Neuronal stem cell (in vitro differentiated cells): ENCODE results near the gene PCDHA8.
A peak's percentile ranks its signal among the peaks of the same experiment; 100 is the strongest.

Source experiments
- DNase-seq: peaks from one replicate; pipeline ENCODE4 v3.0.0-alpha.2; 2013; ENCODE audit warnings: low spot score
- H2AFZ ChIP-seq: one replicate; pipeline ENCODE4 v1.6.1; 2013; ENCODE audit warnings: mild to moderate bottlenecking, low read length, inconsistent platforms
- H2AK5ac ChIP-seq: 2 replicates; pipeline ENCODE4 v1.6.1; 2013; ENCODE audit warnings: low read depth, mild to moderate bottlenecking, inconsistent platforms, low read length, moderate library complexity, mixed read lengths
- H2BK120ac ChIP-seq: 2 replicates; pipeline ENCODE4 v1.6.1; 2013; ENCODE audit warnings: low read depth, mild to moderate bottlenecking, inconsistent platforms, low read length, moderate library complexity, mixed read lengths
- H2BK12ac ChIP-seq: one replicate; pipeline ENCODE4 v1.6.1; 2013; ENCODE audit warnings: low read length, inconsistent platforms
- H2BK15ac ChIP-seq: 2 replicates; pipeline ENCODE4 v1.6.1; 2013; ENCODE audit warnings: mild to moderate bottlenecking, low read length, inconsistent platforms, mixed read lengths
- H2BK5ac ChIP-seq: one replicate; pipeline ENCODE4 v1.6.1; 2013; ENCODE audit warnings: inconsistent platforms, mild to moderate bottlenecking, low read length, moderate library complexity
- H3K14ac ChIP-seq: one replicate; pipeline ENCODE4 v1.6.1; 2013; ENCODE audit warnings: low read length, inconsistent platforms
- H3K18ac ChIP-seq: 2 replicates; pipeline ENCODE4 v1.6.1; 2013; ENCODE audit warnings: low read length, inconsistent platforms
- H3K23ac ChIP-seq: 2 replicates; pipeline ENCODE4 v1.6.1; 2013; ENCODE audit warnings: low read depth, mild to moderate bottlenecking, mixed read lengths, low read length, inconsistent platforms; ENCODE audit not compliant: poor library complexity
- H3K27ac ChIP-seq: replicated peaks from 3 replicates; pipeline ENCODE4 v1.5.1; 2013; ENCODE audit warnings: low read length, inconsistent platforms
- H3K27me3 ChIP-seq, 3 experiments: 2 replicates each; pipeline ENCODE4 v1.6.1; 2013; ENCODE audit warnings: low read length in 3 of 3, mild to moderate bottlenecking in 2 of 3, inconsistent platforms in 1 of 3, low read depth in 1 of 3, mixed read lengths in 1 of 3, moderate library complexity in 1 of 3; ENCODE audit not compliant: control insufficient read depth in 3 of 3, insufficient read depth in 3 of 3
- H3K36me3 ChIP-seq, 2 donors: replicated peaks in 1 of 2; 2 replicates each; pipeline ENCODE4 v1.6.1; 2013; ENCODE audit warnings: low read length in 2 of 2; ENCODE audit not compliant: control insufficient read depth in 2 of 2, insufficient read depth in 2 of 2
- H3K4ac ChIP-seq: 2 replicates; pipeline ENCODE4 v1.6.1; 2013; ENCODE audit warnings: inconsistent platforms, mild to moderate bottlenecking, low read length, moderate library complexity
- H3K4me1 ChIP-seq, 2 donors: 1 replicate in 1 of 2; 2 replicates in 1 of 2; pipeline ENCODE4 v1.6.1; 2013; ENCODE audit warnings: low read length in 2 of 2, low read depth in 1 of 2; ENCODE audit not compliant: control insufficient read depth in 2 of 2, insufficient read depth in 1 of 2
- H3K4me2 ChIP-seq: one replicate; pipeline ENCODE4 v1.6.1; 2013; ENCODE audit warnings: mild to moderate bottlenecking, low read length, inconsistent platforms; ENCODE audit not compliant: insufficient read depth, poor library complexity, severe bottlenecking
- H3K4me3 ChIP-seq, 2 donors: 2 replicates each; pipeline ENCODE4 v1.5.1; 2013; ENCODE audit warnings: low read length in 2 of 2, mild to moderate bottlenecking in 2 of 2, inconsistent platforms in 1 of 2, moderate library complexity in 1 of 2
- H3K79me1 ChIP-seq: one replicate; pipeline ENCODE4 v1.6.1; 2013; ENCODE audit warnings: low read depth, mild to moderate bottlenecking, inconsistent platforms, low read length, moderate library complexity
- H3K9ac ChIP-seq: one replicate; pipeline ENCODE4 v1.6.1; 2013; ENCODE audit warnings: mild to moderate bottlenecking, low read depth, low read length, inconsistent platforms; ENCODE audit not compliant: poor library complexity
- H3K9me3 ChIP-seq, 2 donors: replicated peaks in 1 of 2; 2 replicates each; pipeline versions ENCODE3 to v1.6.1; 2013; ENCODE audit warnings: low read length in 2 of 2, mild to moderate bottlenecking in 2 of 2, inconsistent platforms in 1 of 2, low read depth in 1 of 2, mixed read lengths in 1 of 2, moderate library complexity in 1 of 2; ENCODE audit not compliant: control insufficient read depth in 2 of 2, insufficient read depth in 1 of 2
- H4K8ac ChIP-seq: one replicate; pipeline ENCODE4 v1.6.1; 2013; ENCODE audit warnings: low read depth, mild to moderate bottlenecking, inconsistent platforms, low read length, moderate library complexity
- H4K91ac ChIP-seq: one replicate; pipeline ENCODE4 v1.6.1; 2013; ENCODE audit warnings: low read length, low read depth, mild to moderate bottlenecking, inconsistent platforms; ENCODE audit not compliant: poor library complexity
- WGBS, 2 donors: extraction: QIAGEN DNeasy Blood & Tissue Kit; methylation state at CpG; one replicate each; pipeline ENCODE4 v1.1.7; 2013; ENCODE audit warnings: missing lambda C conversion rate in 2 of 2, mixed read lengths in 1 of 2; ENCODE audit not compliant: insufficient read length in 2 of 2, insufficient replicate concordance in 1 of 2; ENCODE audit errors: extremely low coverage in 2 of 2; 5-methylcytosine and 5-hydroxymethylcytosine counted together

The PCDHA8 gene

DNA sequence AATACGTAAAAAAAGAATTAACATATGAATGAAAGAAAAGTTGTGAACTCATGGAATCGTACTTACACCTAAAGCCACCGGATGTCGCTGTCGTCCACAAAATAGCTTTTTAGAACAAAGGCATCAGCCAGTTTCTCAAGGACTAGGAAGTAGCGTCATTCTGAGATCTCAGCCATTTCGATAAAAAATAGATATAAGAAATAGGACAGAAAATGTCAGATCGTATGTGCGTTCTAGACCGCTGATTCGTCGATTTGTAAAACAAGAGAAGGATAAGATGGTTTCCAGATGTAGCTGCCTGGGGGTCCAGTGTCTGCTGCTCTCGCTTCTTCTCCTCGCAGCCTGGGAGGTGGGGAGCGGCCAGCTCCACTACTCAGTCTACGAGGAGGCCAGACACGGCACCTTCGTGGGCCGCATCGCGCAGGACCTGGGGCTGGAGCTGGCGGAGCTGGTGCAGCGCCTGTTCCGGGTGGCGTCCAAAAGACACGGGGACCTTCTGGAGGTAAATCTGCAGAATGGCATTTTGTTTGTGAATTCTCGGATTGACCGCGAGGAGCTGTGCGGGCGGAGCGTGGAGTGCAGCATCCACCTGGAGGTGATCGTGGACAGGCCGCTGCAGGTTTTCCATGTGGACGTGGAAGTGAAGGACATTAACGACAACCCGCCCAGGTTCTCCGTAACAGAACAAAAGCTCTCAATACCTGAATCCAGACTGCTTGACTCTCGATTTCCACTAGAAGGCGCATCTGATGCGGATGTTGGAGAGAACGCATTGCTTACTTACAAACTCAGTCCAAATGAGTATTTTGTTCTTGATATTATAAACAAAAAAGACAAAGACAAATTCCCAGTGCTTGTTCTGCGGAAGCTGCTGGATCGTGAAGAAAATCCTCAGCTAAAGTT lies 15.0 kb downstream of the PCDHA8 start, which contains the start of gene PCDHA10:
TSS of gene PCDHA10 (plus strand) at position 126 of the 903 bp plus-strand sequence. CDS start at position 278, 152 bp downstream.
- Histone ChIP-seq H2AK5ac (no peak within 1 kb of the TSS), H3K79me1 (peaks cover 4% of the 10 kb centered on the region), H3K27me3 (no peaks in the 10 kb centered on the region), H3K14ac (no peak within 1 kb of the TSS), H2BK12ac (no peak within 1 kb of the TSS), H3K4me2 (no peak within 1 kb of the TSS), H3K9me3 (peaks cover 5 to 34% of the 10 kb centered on the region in 2 donors), H3K4ac (no peak within 1 kb of the TSS), H2BK15ac (no peak within 1 kb of the TSS), H3K36me3 (peaks cover 0 to 11% of the 10 kb centered on the region in 2 donors), H2AFZ (no peak within 1 kb of the TSS), H3K18ac (no peak within 1 kb of the TSS), H2BK120ac (no peak within 1 kb of the TSS), H3K9ac (peak within 1 kb of the TSS; percentile 44), H3K4me3 (peak within 1 kb of the TSS in 1 of 2 donors; percentile 74), H4K8ac (no peak within 1 kb of the TSS), H3K4me1 (no peaks in the 10 kb centered on the region), H3K23ac (no peak within 1 kb of the TSS), H2BK5ac (no peak within 1 kb of the TSS), H4K91ac (no peak within 1 kb of the TSS), H3K27ac (no peak within 1 kb of the TSS)
- peak; percentile 24 for DNase-seq
- WGBS, 2 donors: no CpG with 5 or more reads among the region's 44 CpGs

DNA sequence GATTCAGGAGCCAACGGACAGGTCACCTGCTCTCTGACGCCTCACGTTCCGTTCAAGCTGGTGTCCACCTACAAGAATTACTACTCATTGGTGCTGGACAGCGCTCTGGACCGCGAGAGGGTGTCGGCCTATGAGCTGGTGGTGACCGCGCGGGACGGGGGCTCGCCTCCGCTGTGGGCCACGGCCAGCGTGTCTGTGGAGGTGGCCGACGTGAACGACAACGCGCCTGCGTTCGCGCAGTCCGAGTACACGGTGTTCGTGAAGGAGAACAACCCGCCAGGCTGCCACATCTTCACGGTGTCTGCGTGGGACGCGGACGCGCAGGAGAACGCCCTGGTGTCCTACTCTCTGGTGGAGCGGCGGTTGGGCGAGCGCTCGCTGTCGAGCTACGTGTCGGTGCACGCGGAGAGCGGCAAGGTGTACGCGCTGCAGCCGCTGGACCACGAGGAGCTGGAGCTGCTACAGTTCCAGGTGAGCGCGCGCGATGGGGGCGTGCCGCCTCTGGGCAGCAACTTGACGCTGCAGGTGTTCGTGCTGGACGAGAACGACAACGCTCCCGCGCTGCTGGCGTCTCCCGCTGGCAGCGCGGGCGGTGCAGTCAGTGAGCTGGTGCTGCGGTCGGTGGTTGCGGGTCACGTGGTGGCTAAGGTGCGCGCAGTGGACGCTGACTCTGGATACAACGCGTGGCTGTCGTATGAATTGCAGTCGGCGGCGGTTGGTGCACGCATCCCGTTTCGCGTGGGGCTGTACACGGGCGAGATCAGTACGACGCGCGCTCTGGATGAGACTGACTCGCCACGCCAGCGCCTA lies 16.4 kb downstream of the PCDHA8 start:
- Histone ChIP-seq H3K9ac (no peak overlapping the region), H3K18ac (no peak overlapping the region), H3K79me1 (peaks cover 4% of the 10 kb centered on the region), H3K14ac (no peak overlapping the region), H2BK5ac (no peak overlapping the region), H3K4me1 (no peaks in the 10 kb centered on the region), H4K8ac (no peak overlapping the region), H3K4me3 (no peak overlapping the region), H2BK120ac (no peak overlapping the region), H2AFZ (no peak overlapping the region), H2BK12ac (no peak overlapping the region), H3K4ac (no peak overlapping the region), H3K4me2 (no peak overlapping the region), H2AK5ac (no peak overlapping the region), H2BK15ac (no peak overlapping the region), H3K27ac (no peak overlapping the region), H3K23ac (no peak overlapping the region), H3K9me3 (peaks cover 16 to 48% of the 10 kb centered on the region in 2 donors), H3K36me3 (peaks cover 3 to 25% of the 10 kb centered on the region in 2 donors), H3K27me3 (no peaks in the 10 kb centered on the region), H4K91ac (no peak overlapping the region)
- WGBS, 2 donors: no CpG with 5 or more reads among the region's 94 CpGs
- no peak for DNase-seq

- Histone ChIP-seq H2AFZ (no peak overlapping the region), H2BK12ac (no peak overlapping the region), H3K27ac (no peak overlapping the region), H2BK120ac (no peak overlapping the region), H4K91ac (no peak overlapping the region), H4K8ac (no peak overlapping the region), H3K4ac (no peak overlapping the region), H3K4me1 (no peaks in the 10 kb centered on the region), H3K18ac (no peak overlapping the region), H3K79me1 (peaks cover 4% of the 10 kb centered on the region), H3K9me3 (peaks cover 22 to 53% of the 10 kb centered on the region in 2 donors), H3K36me3 (peaks cover 9 to 30% of the 10 kb centered on the region in 2 donors), H3K27me3 (no peaks in the 10 kb centered on the region), H3K4me2 (no peak overlapping the region), H3K9ac (no peak overlapping the region), H2BK5ac (no peak overlapping the region), H2AK5ac (no peak overlapping the region), H3K23ac (no peak overlapping the region), H2BK15ac (no peak overlapping the region), H3K4me3 (no peak overlapping the region), H3K14ac (no peak overlapping the region)
- WGBS, 2 donors: no CpG with 5 or more reads among the region's 22 CpGs
- DNase-seq: no peak
These were observed 16.9 kb downstream of the PCDHA8 start for GRCh38 chr5:140857987-140858240.
